GM18526 (cell line): ENCODE measurements around the gene THADA.

Source experiments
- POLR2A ChIP-seq: IDR thresholded peaks from 3 replicates; pipeline ENCODE4 v1.6.1; 2011; ENCODE audit not compliant: insufficient read length; ENCODE audit errors: extremely low read depth

The THADA gene

DNA sequence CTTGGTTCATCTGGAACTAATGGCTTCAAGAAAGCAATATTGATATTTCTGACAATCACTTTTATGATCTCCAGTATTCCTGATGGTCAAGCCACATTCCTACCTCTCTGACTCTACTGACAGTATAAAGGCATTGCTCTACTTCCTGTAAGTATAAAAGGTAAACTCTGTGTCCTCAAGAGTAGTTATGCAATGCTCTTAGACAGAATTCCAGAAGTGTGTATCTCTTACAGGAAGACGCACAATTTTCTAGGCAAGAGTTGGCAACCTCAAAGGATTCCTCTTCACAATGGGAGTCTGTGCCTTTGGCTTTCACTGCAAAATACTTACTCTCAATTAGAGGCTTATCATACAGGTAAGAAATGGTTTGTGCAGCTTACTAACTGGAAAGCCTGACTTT, 100.1 kb downstream of the THADA start:
- no peak for TF ChIP-seq POLR2A

DNA sequence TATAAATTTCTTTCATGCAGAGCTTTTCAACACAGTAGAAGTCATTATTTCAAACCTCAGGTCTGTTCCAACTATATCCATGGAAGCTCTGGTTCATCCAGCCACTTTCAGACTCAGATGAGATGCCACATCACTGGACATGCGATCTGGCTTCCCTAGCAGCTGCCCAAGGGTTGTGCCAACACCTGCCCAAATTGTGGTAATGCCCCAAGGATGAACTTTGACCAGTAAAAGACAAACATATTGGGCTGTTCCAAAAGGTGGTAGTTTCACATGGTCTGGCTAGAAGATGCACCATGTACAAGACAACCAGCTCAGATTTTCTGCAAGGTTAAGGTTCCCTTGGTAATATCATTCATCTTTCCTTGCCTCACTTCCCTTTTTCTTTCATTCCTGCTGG, 101.9 kb downstream of the THADA start:
- no peak for TF ChIP-seq POLR2A

DNA sequence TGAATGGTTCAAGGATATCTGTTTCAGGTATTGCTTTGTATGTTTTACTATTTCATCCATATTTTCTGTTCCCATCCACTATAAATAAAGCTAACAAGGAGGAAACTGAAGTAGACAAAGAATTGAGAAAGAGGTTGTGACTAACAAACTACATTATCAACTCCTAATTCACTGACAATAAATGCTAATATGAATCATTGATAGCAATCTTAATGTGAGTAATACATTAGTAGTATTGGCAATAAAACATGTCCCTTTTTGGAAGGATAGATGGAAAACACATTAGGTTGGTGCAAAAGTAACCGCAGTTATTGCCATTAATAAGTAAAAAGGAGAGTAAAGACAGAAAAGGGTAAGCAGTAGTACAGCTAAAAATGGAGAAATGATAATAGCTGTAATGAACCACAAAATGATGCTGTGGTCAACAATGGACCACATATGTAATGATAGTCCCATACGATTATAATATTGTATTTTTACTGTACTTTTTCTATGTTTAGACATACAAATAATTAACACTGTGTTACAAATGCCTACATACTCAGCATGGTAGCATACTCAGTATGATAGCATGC, 104.7 kb downstream of the THADA start:
- TF ChIP-seq POLR2A, result no peak

DNA sequence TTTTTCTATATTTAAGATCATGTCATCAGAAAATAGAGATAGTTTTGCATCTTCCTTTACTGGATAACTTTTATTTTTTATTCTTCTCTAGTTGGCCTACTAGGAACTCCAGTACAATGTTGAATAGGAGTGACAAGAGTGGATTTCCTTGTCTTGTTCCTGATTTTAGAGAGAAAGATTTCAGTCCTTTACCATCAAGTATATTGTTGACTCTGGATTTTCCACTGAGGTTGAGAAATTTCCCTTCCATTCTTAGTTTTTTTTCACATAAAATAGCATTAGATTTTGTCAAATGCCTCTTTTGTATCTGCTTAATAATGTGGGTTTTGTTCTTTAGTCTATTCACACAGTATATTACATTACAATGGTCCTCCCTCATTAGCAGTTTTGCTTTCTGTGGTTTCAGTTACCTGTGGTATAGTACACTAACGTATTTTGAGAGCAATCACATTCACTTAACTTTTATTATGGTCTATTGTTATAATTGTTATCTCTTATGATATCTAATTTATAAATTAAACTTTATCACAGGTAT, 105.5 kb downstream of the THADA start:
- TF ChIP-seq POLR2A, result no peak

DNA sequence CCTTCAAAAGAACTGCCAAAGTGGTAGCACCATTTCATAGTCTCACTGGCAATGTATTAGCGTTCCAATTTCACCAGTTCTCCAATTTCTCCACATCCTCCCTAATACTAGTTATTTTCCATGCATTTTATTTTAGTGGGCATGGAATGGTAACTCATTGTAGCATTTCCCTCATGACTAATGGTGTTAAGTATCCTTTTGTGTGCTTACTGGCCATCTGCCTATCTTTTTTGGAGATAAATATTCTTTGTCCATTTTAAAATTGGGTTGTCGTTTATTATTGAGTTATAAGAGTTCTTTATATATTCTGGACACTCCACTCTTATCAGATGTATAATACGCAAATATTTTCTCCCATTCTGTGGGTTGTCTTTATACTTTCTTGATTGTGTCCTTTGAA, 107.1 kb downstream of the THADA start:
- no peak for TF ChIP-seq POLR2A

DNA sequence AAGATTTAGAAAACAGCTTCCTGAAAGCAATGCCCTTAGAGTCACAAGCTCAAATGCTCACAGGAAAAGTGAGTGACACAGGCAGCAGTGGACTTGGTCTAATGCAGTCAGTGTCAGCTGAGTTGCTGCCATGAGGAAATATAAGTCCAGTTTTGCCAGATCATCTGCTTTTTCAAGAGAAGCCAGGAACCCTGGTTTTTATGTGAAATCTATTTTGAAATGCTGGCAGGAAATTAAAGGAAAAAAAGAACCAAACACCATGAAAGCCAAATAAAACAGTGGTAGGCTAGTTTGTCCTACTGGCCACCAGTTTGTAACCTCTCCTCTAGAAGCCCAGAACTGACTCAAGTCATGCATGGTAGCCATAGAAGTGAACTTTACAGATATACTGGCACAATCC, 109.2 kb downstream of the THADA start:
- TF ChIP-seq POLR2A, result no peak

DNA sequence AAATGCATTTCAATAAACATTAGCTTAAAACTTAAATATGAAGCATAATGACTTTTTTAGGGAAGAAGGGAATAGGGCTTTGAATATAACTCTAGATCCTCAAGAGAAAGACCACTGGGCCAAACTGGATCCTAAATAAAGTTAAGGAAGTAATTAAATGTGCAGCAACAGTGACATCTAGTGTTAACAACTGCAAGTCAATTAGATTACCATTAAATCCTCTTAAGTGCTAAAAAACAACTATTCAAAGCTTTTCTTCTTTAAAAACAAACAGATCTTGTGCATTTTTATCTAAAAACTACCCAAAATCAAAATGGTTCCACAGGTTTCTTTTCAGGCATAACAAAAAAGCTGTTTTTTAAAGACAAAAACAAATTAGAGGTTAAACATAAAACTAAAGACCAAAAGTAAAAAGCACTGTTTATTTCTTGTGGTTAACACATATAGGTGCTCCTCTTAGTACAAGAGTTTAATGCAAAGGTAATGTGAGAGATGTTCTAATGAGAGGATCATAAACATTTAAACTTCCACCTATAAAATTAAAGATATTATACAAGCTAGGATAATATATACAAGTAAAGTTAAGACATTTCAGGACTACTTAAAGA, 111.4 kb downstream of the THADA start:
- TF ChIP-seq POLR2A, result no peak

DNA sequence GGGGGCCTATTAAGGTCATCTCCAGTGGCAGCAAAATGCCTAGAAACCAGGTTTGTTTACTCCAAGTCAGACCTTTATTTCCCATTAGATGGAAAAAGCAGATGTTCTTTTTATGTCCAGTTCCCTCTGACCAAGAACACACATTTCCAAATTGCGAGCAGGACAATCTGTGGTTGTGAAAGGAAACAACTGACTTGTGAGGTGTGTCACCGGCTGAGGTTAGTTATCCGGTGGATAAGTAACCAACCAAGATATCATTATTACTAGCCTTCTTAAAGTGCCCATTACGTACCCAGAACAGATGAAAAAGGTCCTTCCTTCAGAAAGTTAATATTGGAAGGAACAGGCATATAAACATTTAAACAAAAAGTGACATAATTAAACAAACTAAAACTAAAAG, 112.9 kb downstream of the THADA start:
- TF ChIP-seq POLR2A, result no peak

DNA sequence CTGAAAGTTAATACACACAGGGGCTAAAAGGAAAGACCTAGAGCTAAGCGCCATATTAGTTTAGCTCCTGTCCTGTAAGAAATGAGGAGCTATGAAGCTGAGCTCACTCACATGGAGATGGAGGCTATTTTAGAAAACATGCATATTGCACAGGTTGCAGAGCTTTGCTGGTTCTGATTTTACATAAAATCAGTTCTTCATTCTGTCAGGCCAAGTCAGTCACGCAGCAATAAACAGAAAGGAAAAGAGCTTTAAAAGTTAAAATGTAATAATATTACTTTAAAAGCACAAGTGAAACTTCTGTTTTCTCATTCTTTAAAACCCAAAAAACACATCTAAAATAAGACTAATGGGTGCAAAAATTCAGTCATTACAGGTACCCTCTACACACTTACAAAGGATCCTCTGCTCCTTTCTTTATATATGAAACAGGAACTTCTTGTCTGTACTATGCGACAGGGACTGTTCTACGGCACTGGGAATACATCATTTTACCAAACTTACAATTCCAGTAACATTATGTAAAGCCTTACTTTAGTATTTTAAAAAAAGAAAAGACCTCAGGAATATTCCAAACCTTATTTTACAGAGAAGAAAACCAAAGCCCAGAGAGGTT, 113.8 kb downstream of the THADA start:
- no peak for TF ChIP-seq POLR2A

DNA sequence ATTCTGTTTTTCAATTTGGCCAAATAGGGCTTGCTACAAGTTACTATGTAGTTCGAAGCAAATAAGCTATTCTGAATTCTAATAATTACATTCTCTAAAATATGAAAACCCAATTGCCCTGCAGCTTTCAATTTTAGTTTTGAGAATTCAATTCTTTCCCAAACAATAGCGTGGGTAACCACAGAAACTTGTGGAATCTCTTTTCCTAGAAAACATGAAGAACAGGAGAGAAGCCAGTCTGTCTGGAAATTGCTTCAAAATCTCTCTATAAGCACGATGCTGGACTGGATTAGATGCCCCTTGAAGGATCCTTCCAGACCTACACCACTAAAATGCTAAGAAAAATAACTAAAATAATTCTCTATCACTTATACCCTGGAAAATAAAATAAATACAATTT, 115.0 kb downstream of the THADA start:
- no peak for TF ChIP-seq POLR2A

DNA sequence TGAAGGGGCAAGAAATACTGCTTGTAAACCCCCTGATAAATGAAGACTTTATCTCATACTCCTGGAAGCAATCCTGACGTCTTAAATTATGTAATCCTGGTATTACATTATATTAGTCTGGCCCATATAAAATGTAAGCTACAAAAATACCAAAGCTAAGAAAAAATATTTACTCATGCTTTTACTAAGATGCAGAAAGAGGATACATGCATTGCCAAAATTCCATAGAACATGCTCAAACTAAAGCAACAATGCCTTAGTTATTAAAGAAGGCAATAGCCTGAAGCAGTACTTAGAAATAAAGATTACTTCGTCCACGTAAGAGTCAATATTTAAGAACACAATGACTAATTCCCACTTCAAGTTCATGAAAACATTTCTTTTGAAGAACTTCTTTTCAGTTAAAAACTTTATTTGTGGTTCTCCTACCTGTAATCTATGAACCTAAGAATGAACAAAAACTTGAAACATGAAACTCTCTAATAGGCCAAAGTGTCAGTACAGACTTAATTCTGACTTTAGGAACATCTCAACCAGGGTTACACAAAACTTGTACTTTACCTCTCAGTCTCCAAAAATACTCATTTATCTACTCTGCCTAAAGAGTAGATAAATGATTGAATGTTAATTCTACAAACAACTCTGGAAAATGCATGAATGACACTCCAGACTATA, 117.3 kb downstream of the THADA start:
- no peak for TF ChIP-seq POLR2A

DNA sequence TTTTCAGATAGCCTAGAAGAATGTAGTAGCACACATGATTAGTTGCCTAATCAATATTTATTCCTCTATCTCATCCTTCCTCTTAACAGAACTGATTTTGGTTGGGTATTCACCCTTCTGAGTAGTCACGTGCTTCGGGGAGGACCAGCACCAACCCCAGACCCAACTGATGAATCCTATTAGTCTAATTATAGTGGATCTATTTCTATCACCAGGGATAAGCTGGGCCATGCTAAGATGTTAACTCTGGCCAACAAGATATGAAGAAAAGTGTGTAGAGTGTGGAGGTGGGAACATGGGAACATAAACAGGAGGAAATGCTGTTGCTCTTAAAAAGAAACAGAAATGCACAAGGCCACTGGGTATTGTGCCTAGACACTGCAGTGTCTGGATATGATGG, 119.9 kb downstream of the THADA start:
- no peak for TF ChIP-seq POLR2A

DNA sequence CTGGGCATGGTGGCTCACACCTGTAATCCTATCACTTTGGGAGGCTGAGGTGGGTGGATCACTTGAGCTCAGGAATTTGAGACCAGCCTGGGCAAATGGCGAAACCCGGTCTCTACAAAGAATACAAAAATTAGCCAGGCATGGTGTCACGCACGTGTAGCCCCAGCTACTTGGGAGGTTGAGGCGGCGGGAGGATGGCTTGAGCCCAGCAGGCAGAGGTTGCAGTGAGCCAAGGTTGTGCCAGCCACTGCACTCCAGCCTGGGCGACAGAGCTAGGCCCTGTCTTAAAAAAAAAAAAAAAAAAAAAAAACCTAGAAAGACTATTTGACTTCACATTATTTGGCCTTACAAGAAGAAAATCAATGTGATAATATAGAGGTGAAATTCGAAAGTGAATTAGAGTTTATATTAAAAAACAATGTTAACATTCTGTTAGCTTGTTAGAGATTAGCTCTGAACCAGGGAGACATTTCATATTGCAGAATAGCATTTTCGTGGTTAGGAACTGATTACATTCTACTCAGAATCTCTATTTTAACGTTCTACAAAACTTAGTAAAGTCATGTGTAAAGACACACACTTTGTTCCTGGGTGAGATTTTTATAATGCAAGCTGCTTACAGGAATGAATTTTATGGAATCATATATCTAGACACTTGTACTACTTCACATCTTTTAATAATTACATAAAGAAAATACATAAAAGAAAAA, 120.5 kb downstream of the THADA start:
- no peak for TF ChIP-seq POLR2A

DNA sequence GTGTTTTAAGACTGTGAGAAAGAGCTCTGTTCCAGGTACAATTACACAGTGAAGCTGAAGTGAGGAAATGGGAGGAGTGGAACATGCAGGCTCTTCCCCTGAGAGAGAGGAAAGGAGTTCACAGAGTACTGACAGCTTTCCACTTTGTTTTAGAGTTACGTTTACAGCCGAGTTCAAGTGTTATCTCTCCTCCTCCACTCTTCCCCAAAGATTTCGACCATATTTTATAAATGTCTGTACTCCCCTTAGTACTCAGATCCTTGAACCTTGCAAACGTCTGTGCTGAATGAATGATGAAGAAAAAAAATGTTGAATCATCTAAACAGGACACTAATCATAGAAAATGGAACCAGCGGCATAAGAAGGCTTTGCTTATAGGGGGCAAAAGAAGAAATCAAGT, 121.6 kb downstream of the THADA start:
- TF ChIP-seq POLR2A, result no peak

DNA sequence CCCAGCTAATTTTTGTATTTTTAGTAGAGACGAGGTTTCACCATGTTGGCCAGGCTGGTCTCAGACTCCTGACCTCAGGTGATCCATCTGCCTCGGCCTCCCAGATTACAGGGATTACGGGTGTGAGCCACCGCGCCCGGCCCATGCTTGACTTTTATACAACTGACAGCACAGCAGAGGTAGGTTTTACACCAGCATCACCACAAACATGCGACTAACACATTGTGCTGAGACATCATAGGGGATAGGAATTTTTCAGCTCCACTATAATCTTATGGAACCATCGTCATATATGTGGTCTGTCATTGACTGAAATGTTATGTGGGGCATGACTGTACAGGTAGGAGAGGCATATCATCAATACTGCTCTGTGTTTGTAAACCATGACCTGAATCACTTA, 122.1 kb downstream of the THADA start:
- no peak for TF ChIP-seq POLR2A

DNA sequence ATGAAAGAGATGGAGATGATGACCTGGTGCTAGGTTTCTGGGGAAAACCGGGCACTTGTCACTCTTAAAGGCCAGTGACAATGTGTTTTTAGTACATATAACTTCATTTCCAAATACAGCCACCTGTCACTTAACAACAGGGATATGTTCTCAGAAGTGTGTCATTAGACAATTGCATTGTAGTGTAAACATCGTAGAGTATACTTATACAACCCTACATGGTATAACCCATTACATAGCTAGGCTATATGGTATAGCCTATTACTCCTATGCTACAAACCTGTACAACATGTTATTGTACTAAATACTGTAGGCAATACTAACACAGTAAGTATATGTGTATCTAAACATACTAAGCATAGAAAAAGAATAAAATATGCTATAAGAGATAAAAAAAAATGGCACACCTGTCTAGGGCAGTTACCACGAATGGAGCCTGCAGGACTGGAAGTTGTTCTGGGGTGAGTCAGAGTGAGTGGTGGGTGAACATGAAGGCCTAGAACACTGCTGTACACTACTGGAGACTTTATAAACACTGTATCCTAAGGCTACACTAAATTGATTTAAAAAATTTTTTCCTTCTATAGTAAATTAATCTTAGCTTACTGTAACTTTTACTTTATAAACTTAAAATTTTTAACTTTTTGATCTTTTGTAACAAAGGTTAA, 123.2 kb downstream of the THADA start:
- TF ChIP-seq POLR2A, result no peak

DNA sequence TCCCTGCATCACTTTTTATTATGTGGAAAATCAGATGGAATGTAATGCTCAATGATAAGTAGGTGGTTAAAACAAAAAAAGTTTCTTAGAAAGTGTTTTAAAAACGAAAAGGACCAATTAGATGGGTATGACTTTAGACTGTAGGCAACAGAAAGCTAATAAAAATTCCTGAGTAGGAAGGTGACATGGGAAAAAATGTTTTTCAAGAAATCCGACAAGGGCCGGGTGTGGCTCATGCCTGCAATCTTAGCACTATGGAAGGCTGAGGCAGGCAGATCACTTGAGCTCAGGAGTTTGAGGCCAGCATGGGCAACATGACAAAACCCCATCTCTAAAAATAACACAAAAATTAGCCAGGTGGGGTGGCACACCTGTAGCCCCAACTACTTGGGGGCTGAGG, 126.1 kb downstream of the THADA start:
- no peak for TF ChIP-seq POLR2A
